K562 (cell line): ENCODE results near the gene GRPR. TPM values are rescaled to one million over a fixed set of nuclear protein-coding genes. Genes with fewer than 3 reads are reported as not detected.

ENCODE experiments used
- JUND ChIP-seq, 2 experiments: IDR thresholded peaks; 2 replicates in 1 of 2; 3 replicates in 1 of 2; pipeline ENCODE4 v1.6.1; 2011; ENCODE audit warnings: borderline replicate concordance in 2 of 2, low read depth in 2 of 2, low read length in 2 of 2, improper control_type of control experiment in 1 of 2, missing biosample characterization in 1 of 2, missing genetic modification characterization in 1 of 2, missing genetic modification reagents in 1 of 2
- MYBL2 ChIP-seq, 2 experiments: fragments of 450-650 bp in 1 of 2; sonication (generic) in 1 of 2; formaldehyde crosslinking in 1 of 2; IDR thresholded peaks; 2 replicates each; pipeline versions ENCODE4 v1.6.1 to v1.8.1; 2017 to 2022; ENCODE audit warnings: borderline replicate concordance in 1 of 2, inconsistent platforms in 1 of 2, low read depth in 1 of 2, mild to moderate bottlenecking in 1 of 2, missing genetic modification reagents in 1 of 2, moderate library complexity in 1 of 2
- NFE2 ChIP-seq: IDR thresholded peaks from 2 replicates; pipeline ENCODE4 v1.6.1; 2014; ENCODE audit warnings: antibody characterized with exemption, low read depth
- ZC3H8 ChIP-seq: fragments of 450-650 bp; IDR thresholded peaks from 2 replicates; pipeline ENCODE4 v1.6.1; 2017
- ZFP36 ChIP-seq: fragments of 150-350 bp; IDR thresholded peaks from 2 replicates; pipeline ENCODE4 v1.6.1; 2018; ENCODE audit warnings: low read length, low read depth; ENCODE audit not compliant: partially characterized antibody
- polyA plus RNA-seq, 8 experiments: library from polyadenylated mRNA; depleted of rRNA in 4 of 8; stranded (reverse) in 5 of 8; unstranded in 3 of 8; fragments of >200 nt; fragmentation: Nextera tagmentation in 2 of 8; fragmentation: Illumina TruSeq in 1 of 8; extraction: Ambion mirVana in 2 of 8; extraction: Trizol in 1 of 8; gene quantifications; 2 replicates each; pipeline versions ENCODE4 v1.2.1 to v1.2.3, GENCODE V29; 2011 to 2014; ENCODE audit warnings: inconsistent platforms in 1 of 8, missing spikeins in 1 of 8
- total RNA-seq, 7 experiments: library from RNA; depleted of rRNA in 6 of 7; stranded (reverse); fragments of >200 nt in 6 of 7; fragmentation: Illumina TruSeq in 2 of 7; extraction: Trizol in 2 of 7; gene quantifications; 2 replicates each; pipeline versions ENCODE4 v1.2.1 to v1.2.3, GENCODE V29; 2011 to 2021; ENCODE audit warnings: low replicate concordance in 1 of 7
- TF ChIP-seq, protein P1 (sequence below): sonication (generic); formaldehyde crosslinking; IDR thresholded peaks from 2 replicates; pipeline ENCODE4 v1.8.1; 2023; ENCODE audit warnings: mild to moderate bottlenecking, missing genetic modification reagents

Gene GRPR
- total and polyA plus RNA-seq, 9 of the 15 experiments (the other 6 are each of a cell fraction or from before 2014, with no cell fraction given): 0.06 to 0.11 TPM; not detected in 7

DNA sequence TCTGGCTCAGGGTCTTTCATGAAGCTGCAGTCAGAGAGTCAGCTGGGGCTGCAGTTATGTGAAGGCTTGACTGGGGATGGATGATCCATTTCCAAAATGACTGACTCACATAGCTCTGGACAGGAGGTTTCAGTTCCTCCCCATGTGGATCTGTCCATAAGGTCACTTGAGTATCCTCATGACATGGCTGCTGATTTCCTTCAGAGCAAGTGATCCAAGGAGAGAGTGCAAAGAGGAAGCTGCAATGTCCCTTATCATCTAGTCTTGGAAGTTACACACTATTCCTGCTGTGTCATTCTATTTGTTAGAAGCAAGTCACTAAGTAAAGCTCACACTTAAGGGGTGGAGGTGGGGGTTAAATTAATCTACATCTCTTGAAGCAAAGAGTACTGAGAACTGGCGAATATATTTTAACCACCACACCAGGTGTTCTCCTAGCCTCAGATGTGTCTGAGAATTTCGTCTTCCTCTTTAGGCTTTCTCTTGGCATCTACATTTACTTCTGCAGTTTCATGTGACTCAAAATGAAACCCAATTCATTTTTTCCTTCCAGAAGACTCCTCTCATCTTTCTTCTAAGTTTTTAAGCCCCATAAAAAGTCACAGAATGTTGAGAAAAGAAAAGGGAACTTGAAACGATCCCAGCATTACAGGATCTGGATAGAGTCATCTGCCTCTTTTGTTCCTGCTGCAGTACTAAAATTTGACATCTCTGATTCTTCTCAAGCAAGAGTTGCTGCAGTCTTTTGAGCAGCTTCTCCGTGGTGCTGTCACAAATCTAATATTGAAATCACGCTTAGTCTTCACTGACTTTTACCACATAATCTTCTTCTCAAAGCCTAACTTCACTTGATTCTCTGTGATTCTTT, 3.8 kb upstream of the GRPR start (continued):
- TF ChIP-seq ZFP36 (no peak), ZC3H8 (no peak), JUND (IDR thresholded peaks at IDR 0.05; ENCODE audit: borderline replicate concordance, low read depth, low read length) (no peak), JUND (tag; IDR thresholded peaks at IDR 0.05; ENCODE audit: borderline replicate concordance, low read depth, low read length) (0 out of 3 replicates have a peak, but pooled peaks have one; percentile 27), NFE2 (peak; percentile 84), MYBL2 (IDR thresholded peaks at IDR 0.05; ENCODE audit: low read depth) (no peak), MYBL2 (CRISPR knock-in tag; IDR thresholded peaks at IDR 0.05; ENCODE audit: borderline replicate concordance) (no peak)
- TF ChIP-seq, protein P1, sequence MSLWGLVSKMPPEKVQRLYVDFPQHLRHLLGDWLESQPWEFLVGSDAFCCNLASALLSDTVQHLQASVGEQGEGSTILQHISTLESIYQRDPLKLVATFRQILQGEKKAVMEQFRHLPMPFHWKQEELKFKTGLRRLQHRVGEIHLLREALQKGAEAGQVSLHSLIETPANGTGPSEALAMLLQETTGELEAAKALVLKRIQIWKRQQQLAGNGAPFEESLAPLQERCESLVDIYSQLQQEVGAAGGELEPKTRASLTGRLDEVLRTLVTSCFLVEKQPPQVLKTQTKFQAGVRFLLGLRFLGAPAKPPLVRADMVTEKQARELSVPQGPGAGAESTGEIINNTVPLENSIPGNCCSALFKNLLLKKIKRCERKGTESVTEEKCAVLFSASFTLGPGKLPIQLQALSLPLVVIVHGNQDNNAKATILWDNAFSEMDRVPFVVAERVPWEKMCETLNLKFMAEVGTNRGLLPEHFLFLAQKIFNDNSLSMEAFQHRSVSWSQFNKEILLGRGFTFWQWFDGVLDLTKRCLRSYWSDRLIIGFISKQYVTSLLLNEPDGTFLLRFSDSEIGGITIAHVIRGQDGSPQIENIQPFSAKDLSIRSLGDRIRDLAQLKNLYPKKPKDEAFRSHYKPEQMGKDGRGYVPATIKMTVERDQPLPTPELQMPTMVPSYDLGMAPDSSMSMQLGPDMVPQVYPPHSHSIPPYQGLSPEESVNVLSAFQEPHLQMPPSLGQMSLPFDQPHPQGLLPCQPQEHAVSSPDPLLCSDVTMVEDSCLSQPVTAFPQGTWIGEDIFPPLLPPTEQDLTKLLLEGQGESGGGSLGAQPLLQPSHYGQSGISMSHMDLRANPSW (CRISPR knock-in tag): no peak
